Gastrocnemius medialis (tissue), 4 donors: ENCODE measurements around the gene FAT4.
A peak's percentile ranks its signal among the peaks of the same experiment; 100 is the strongest.

ENCODE experiments used
- POLR2A ChIP-seq, 2 donors: fragments of 450-650 bp; IDR thresholded peaks; one replicate each; pipeline ENCODE4 v1.6.1; 2017; ENCODE audit warnings: antibody characterized with exemption in 2 of 2, mild to moderate bottlenecking in 2 of 2, moderate library complexity in 2 of 2
- TF ChIP-seq, protein P1 (sequence below), 5 experiments: fragments of 450-650 bp in 3 of 5; fragments of 200-600 bp in 2 of 5; sonication (generic) in 2 of 5; IDR thresholded peaks in 4 of 5; conservative IDR thresholded peaks in 1 of 5; 1 replicate in 4 of 5; 2 replicates in 1 of 5; pipeline ENCODE4 v1.5.1; 2016 to 2019; ENCODE audit warnings: antibody characterized with exemption in 5 of 5, mild to moderate bottlenecking in 3 of 5, moderate library complexity in 3 of 5

DNA sequence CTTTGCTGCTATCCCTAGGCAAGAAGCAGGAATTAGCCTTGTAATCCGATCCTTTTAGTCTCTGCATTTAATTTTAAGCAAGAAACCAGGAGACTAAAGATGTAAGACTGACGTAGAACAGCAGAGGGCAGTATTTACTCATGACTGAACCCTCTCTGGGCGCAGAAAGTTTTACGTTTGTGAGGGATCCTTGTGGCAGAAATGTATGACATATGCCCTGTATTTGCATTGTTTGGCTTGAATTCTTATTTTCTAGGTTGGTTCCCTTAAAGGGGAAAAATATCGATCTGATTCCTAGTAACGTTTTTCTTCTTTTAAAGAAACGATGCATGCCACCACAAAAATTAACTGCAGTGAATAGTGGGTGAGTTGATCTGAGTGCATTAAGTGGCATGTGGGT lies 1.3 kb upstream of the FAT4 start:
- TF ChIP-seq, protein P1, sequence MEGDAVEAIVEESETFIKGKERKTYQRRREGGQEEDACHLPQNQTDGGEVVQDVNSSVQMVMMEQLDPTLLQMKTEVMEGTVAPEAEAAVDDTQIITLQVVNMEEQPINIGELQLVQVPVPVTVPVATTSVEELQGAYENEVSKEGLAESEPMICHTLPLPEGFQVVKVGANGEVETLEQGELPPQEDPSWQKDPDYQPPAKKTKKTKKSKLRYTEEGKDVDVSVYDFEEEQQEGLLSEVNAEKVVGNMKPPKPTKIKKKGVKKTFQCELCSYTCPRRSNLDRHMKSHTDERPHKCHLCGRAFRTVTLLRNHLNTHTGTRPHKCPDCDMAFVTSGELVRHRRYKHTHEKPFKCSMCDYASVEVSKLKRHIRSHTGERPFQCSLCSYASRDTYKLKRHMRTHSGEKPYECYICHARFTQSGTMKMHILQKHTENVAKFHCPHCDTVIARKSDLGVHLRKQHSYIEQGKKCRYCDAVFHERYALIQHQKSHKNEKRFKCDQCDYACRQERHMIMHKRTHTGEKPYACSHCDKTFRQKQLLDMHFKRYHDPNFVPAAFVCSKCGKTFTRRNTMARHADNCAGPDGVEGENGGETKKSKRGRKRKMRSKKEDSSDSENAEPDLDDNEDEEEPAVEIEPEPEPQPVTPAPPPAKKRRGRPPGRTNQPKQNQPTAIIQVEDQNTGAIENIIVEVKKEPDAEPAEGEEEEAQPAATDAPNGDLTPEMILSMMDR (IDR thresholded peaks at IDR 0.05 in 4 of 5, conservative IDR thresholded peaks at IDR 0.05 in 1 of 5) = peak; percentile 70 to 88 (median 85)
- TF ChIP-seq POLR2A (IDR thresholded peaks at IDR 0.05) = no peak
